ENCODE measurements around the gene CAMKMT.

Gene CAMKMT

DNA sequence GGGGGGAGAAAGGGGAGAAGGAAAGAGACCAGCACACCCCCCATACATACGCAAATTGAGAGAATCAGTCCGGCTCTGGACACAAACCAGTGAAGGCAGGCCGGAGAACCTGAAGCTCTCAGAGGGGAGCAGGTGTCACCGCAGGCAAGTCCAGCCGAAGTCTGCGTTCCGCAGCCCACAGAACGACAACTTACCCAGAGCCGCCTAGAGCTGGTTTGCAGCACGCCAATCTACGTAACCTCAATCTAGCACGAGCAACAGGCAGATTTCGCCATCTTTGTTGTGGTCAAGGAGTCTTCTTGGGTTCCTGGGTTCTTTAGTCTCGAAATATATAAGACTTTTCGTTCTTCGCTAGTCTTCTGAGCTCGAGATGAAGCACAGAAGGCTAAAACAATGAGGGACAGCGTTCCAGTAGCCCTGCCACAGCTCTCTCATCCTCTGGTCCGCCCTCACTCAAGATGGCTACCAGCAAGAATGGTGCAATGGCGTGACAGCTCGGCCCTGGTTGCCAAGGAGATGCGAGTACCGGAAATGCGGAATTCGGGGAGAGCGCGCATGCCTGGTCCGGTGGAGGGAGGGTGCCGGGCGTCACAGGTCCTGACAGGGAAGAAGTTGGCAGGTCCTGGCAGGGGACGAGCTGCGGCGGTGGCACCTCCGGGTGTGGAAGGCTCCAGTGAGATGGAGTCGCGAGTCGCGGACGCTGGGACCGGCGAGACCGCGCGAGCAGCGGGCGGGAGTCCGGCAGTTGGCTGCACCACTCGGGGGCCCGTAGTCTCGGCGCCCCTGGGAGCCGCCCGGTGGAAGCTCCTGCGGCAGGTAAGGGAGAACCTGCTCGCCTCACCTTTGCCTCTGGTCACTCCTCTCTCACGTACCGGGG lies at the start of gene CAMKMT, which contains the start of gene PREPL:
TSS of gene CAMKMT (plus strand) at position 618 of the 877 bp plus-strand sequence.
TSS of gene PREPL (minus strand) at position 165 of the 877 bp plus-strand sequence. CDS start 15,152 bp downstream, outside the sequence.
- TF ChIP-seq, protein P1, sequence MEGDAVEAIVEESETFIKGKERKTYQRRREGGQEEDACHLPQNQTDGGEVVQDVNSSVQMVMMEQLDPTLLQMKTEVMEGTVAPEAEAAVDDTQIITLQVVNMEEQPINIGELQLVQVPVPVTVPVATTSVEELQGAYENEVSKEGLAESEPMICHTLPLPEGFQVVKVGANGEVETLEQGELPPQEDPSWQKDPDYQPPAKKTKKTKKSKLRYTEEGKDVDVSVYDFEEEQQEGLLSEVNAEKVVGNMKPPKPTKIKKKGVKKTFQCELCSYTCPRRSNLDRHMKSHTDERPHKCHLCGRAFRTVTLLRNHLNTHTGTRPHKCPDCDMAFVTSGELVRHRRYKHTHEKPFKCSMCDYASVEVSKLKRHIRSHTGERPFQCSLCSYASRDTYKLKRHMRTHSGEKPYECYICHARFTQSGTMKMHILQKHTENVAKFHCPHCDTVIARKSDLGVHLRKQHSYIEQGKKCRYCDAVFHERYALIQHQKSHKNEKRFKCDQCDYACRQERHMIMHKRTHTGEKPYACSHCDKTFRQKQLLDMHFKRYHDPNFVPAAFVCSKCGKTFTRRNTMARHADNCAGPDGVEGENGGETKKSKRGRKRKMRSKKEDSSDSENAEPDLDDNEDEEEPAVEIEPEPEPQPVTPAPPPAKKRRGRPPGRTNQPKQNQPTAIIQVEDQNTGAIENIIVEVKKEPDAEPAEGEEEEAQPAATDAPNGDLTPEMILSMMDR (IDR thresholded peaks at IDR 0.05; ENCODE audit: low read depth, low read length, missing control alignments) = peak; percentile 8
- H3K4me3 ChIP-seq (ENCODE audit: low read depth, low read length) = peak within 1 kb of the TSS; percentile 82
- peak; percentile 94 for DNase-seq (ENCODE audit: low read depth)

- no peak overlapping the region for H3K4me3 ChIP-seq (ENCODE audit: low read depth, low read length)
- no peak for DNase-seq (ENCODE audit: low read depth)
- TF ChIP-seq, protein P1 (IDR thresholded peaks at IDR 0.05; ENCODE audit: low read depth, low read length, missing control alignments) = no peak
Observed at GRCh38 chr2:44314362-44314761, 47.4 kb upstream of the CAMKMT start.

- no peak for DNase-seq (ENCODE audit: low read depth)
- TF ChIP-seq, protein P1 (IDR thresholded peaks at IDR 0.05; ENCODE audit: low read depth, low read length, missing control alignments) = no peak
- no peak overlapping the region for H3K4me3 ChIP-seq (ENCODE audit: low read depth, low read length)
Observed at GRCh38 chr2:44315945-44316344, 45.8 kb upstream of the CAMKMT start.

- TF ChIP-seq, protein P1 (IDR thresholded peaks at IDR 0.05; ENCODE audit: low read depth, low read length, missing control alignments) = no peak
- H3K4me3 ChIP-seq (ENCODE audit: low read depth, low read length) = no peak overlapping the region
- DNase-seq (ENCODE audit: low read depth) = no peak
Observed at GRCh38 chr2:44320832-44321231, 40.9 kb upstream of the CAMKMT start.

- DNase-seq (ENCODE audit: low read depth) = no peak
- no peak overlapping the region for H3K4me3 ChIP-seq (ENCODE audit: low read depth, low read length)
- TF ChIP-seq, protein P1 (IDR thresholded peaks at IDR 0.05; ENCODE audit: low read depth, low read length, missing control alignments) = no peak
Observed at GRCh38 chr2:44321360-44321759, 40.4 kb upstream of the CAMKMT start.

DNA sequence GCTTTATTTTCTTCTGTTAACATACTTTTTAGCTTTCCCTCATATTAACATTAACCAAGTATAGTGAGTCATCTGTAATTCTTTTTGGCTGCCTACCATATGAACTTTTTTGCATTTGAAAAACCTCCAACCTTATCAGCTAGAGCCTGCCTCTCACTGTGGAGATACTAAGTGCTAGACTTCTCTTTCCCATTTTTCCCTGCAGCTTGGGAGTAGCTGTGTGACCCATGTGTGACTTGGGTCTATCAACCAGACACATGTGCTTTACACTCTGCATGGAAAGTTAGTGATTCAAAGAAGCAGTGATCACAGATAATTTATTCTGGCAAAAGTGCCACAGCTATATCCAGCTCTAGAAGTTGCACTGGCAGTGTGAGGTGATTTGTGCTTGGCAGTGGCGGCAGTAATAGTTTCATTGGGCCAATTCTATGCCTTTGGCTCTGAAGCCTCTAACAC lies 36.7 kb upstream of the CAMKMT start:
- TF ChIP-seq, protein P1 (IDR thresholded peaks at IDR 0.05; ENCODE audit: low read depth, low read length, missing control alignments) = no peak
- no peak overlapping the region for H3K4me3 ChIP-seq (ENCODE audit: low read depth, low read length)
- no peak for DNase-seq (ENCODE audit: low read depth)

All from GM12864 (cell line).